ENCODE data around the gene FKBP6.
"Not testable (repeated sequence)": the region's sequence is repeated elsewhere in the genome, so short reads cannot be mapped to it uniquely, and the experiment has no call there.

The FKBP6 gene, protein sequence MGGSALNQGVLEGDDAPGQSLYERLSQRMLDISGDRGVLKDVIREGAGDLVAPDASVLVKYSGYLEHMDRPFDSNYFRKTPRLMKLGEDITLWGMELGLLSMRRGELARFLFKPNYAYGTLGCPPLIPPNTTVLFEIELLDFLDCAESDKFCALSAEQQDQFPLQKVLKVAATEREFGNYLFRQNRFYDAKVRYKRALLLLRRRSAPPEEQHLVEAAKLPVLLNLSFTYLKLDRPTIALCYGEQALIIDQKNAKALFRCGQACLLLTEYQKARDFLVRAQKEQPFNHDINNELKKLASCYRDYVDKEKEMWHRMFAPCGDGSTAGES

DNA sequence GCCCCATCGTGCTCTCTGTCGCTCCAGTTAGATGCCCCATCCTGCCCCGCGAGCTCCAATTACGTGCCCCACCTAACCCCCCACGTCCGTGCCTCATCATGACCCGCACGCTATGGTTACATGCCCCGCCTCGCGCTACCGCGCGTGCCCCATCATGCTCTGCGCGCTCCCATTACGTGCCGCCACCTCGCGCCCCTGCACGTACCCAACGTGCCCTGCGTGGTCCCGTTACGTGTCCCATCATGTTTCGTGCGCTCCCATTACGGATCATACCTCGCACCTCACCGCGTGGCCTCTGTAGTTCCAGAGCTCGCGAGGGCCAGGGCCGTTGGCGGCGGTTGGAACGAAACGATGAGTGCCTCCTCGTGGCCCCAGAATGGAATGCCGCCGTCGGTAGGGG lies at the start of gene FKBP6, which contains the start of gene TRIM50:
FKBP6 (plus strand) TSS at position 240 of the 400 bp plus-strand sequence. CDS start 268 bp downstream, outside the sequence.
TRIM50 (minus strand) TSS at position 161 of the 400 bp plus-strand sequence. CDS start 3,295 bp downstream, outside the sequence.
- H3K4me3 ChIP-seq (ENCODE audit: low read length) = not testable (repeated sequence)

DNA sequence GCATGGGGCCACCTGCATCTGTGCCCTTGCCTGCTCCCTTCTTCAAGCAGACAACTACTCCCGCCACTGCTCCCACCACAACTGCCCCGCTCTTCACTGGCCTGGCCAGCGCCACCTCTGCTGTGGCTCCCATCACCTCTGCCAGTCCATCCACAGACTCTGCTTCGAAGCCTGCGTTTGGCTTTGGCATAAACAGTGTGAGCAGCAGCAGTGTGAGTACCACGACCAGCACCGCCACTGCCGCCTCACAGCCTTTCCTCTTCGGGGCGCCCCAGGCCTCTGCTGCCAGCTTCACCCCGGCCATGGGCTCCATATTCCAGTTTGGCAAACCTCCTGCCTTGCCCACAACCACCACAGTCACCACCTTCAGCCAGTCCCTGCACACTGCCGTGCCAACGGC lies 30.7 kb upstream of the FKBP6 start:
- H3K4me3 ChIP-seq (ENCODE audit: low read length) = not testable (repeated sequence)

DNA sequence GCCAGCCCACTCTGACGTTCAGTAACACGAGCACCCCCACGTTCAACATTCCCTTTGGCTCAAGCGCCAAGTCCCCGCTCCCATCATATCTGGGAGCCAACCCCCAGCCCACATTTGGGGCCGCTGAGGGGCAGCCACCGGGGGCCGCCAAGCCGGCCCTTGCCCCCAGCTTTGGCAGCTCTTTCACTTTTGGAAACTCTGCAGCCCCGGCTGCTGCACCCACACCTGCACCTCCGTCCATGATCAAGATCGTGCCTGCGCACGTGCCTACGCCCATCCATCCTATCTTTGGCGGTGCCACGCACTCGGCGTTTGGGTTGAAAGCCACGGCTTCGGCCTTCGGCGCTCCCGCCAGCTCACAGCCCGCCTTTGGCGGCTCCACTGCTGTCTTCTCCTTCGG lies 30.3 kb upstream of the FKBP6 start:
- H3K4me3 ChIP-seq (ENCODE audit: low read length) = not testable (repeated sequence)

DNA sequence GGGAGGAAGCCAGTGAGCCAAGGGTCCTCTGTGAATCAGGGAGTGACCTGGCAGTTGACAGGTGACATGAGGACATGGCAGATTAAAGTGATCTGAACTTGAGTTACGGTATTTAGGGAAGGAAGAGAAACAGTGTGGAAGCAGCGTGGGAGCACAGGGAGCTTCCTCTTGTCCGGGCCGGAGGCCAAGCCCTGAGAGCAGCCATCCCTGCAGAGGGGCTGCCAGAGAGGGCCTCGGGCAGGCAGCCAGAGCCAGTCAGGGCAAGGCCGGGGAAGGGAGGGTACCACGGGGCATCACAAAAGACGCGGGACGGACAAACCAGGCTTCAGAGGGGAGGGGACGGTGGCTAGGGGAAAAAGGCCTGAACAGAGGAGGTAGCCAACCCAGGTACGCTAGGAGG lies 28.1 kb upstream of the FKBP6 start:
- not testable (repeated sequence) for H3K4me3 ChIP-seq (ENCODE audit: low read length)

DNA sequence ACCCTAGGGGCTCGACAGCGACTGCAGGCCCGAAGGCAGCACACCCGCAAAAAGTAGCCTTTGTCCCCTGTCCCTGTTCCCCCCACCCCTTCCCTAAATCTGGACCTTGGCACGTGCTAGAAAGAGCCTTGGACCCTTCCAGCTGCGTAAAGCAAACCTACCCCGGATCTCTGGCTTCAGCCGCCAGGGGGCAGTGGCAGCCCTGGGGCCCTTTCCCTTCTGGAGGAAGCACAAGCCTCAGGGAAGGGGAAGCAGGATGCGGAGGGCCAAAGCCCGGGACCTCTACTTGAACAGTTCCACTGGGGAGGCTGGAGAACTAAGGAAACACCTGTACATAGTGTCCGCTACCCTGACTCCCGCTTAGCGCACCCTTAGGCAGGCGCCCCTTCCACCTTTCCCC lies 26.9 kb upstream of the FKBP6 start:
- not testable (repeated sequence) for H3K4me3 ChIP-seq (ENCODE audit: low read length)

DNA sequence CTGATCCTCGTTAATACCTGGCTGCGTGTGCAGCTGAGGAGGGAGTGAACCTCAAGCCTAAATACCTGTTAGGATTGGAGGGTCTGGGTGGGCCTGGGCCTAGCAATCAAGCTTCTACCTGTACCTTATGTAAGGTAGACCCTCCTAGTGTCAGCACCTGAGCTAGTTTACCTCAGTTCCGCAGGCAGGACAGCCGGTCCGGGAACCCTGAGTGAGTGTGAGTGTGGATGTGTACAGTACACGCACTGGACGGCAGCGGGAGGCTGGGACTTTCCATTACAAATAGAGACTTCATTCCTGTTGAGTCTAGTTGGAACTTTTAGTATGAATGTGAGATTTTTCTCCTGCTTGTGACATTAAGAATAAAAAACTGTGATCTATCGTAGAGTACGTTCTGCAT lies 25.1 kb upstream of the FKBP6 start:
- not testable (repeated sequence) for H3K4me3 ChIP-seq (ENCODE audit: low read length)

DNA sequence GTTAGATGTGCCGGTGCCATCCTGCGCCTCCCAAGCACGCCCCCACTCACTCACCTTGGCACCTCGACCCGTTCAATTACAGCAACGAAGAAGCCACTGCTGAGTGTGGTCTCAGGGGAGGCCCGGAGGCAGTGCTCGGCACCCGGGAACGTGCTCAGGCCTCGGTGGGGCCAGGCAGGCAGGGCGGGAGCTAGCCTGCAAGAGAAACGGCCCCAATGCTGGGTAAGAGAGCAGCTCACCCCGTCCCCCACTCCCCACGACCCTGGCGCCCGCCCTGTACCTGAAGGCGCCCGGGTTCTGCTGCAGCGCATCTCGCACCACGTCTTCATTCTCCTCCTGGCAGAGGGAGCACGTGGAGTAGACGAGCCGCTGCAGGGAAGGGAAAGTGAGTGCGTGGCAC lies 24.4 kb upstream of the FKBP6 start:
- no peak overlapping the region for H3K4me3 ChIP-seq (ENCODE audit: low read length)
- no peak for TF ChIP-seq ZNF274 (IDR thresholded peaks at IDR 0.05; ENCODE audit: low read depth, low read length)

DNA sequence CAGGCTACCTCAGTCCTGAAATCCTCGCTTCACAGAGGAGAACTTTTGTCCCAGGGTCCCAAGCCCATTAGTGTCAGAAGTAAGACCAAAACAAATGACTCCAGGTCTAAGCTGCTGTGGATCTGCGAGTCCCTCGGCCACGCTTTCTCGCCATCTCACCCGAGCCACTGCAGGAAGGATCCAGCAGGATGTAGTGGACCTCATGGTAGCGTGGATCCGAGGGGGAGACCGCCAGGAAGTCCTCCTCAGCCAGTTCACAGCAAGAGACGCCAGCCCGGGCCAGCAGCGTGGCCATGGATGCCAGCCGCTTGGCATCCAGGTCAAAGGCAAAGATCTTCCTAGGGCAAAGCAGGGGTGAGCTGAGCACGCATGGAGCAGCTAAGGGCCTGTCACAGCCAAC lies 23.9 kb upstream of the FKBP6 start:
- TF ChIP-seq ZNF274 (IDR thresholded peaks at IDR 0.05; ENCODE audit: low read depth, low read length) = no peak
- H3K4me3 ChIP-seq (ENCODE audit: low read length) = no peak overlapping the region

DNA sequence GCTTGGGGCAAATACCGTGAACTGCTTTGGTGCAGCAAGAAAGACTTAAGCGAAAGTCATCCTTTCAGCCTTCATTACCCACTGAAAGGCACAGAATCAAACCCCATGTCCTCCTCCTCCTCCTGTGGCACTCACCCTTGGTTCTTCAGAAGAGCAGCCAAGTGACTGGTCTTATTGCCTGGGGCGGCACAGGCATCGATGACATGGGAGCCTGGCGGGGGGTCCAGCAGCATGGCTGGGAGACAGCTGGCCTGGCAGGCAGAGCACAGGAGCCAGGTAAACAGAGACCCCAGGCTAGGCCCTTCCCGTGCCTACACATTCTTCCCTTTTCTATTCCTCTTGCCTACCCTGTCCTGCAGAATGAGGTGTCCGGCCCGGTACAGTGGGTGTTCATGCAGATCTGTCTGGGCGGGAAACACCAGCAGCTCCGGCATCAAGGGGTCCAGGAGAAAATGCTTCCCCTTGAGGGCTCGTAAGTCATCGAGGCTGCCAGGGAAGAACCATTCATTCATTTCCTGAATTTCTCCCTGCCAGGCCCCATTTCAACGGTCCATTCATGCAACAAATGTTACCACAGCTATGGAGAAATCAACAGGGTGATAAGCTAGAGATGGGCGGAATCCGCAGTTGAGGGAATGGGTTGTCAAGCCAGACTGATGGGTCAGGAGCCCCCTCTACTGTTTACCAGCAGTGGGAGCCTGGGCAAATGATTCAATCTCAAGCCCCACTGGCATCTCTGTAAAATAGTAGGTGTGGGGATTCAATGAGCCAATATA lies 23.2 kb upstream of the FKBP6 start:
- not testable (repeated sequence) for H3K4me3 ChIP-seq (ENCODE audit: low read length)

DNA sequence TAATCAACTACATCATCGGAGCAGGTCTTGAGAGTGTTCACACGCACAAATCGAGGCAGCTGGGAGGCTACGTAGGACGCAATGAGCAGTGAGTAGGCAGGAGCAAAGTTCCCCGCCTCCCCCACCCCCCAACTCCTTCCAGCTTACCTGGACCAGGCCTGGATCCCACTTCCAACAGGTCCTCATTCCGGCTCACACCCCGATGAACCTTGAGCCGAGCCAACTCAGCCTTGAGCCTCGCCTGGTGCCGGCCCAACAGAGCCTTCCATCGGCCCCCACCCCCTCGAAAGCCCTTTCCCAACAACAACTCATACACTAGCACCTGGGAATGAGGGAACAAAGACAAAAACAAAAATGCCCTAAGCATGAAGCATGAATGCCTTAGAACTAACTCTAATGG lies 20.5 kb upstream of the FKBP6 start:
- TF ChIP-seq ZNF274 (IDR thresholded peaks at IDR 0.05; ENCODE audit: low read depth, low read length) = no peak
- H3K4me3 ChIP-seq (ENCODE audit: low read length) = peak overlapping the region; percentile 83

DNA sequence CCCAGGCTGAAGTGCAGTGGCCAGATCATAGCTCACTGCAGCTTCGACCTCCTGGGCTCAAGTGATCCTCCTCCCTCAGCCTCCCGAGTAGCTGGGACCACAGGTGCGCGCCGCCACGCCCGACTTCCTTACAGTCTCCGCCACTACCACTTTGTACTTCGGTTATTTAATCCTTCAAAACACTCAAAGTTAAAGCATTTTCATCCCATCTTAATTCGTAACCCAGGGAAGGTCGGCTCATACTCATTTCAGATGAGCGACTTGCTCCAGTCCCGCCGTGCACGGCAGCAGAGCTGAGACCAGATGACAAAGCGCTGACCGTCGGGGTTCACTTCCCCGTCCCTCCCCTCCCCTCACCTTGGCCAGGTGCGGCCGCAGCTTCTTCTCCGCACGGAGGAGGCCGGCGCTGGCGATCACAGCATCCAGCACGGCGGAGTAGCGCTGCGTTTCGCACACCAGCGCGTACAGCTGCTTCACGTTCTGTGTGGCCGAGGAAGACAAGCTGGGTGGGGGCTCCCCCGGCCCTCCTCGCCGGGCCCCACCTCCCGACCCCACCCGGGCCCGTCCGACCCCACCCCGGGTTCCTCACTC lies 19.8 kb upstream of the FKBP6 start:
- H3K4me3 ChIP-seq (ENCODE audit: low read length) = peak overlapping the region; percentile 83
- TF ChIP-seq ZNF274 (IDR thresholded peaks at IDR 0.05; ENCODE audit: low read depth, low read length) = no peak

DNA sequence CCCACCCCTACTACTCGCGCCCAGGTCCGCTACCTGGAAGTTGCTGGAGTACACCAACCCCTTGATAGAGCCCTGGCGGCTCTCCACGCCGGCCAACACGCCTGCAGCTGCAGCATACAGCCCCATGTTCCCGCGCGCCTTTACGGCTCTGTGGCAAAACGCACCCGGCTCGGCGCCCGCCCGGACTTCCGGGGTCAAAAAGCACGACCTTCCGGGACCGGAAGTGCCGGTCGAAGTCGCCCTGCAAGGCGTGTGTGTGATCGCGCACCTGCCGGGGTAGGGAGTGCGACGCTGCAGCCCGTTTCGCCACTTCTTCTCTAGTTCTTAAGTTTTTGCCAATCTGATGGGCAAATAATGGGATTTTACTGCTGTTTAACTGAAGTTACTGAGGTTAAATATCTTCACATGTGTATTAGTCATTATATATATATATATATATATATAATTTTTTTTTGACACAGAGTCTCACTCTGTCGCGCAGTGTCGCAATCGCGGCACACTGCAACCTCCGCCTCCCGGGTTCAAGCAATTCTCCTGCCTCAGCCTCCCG lies 19.2 kb upstream of the FKBP6 start, which contains the start of gene NSUN5:
NSUN5 (minus strand) TSS at position 162 of the 550 bp plus-strand sequence; CDS start at position 126, 36 bp downstream.
- peak within 1 kb of the TSS; percentile 83 for H3K4me3 ChIP-seq (ENCODE audit: low read length)
- TF ChIP-seq ZNF274 (IDR thresholded peaks at IDR 0.05; ENCODE audit: low read depth, low read length) = no peak

DNA sequence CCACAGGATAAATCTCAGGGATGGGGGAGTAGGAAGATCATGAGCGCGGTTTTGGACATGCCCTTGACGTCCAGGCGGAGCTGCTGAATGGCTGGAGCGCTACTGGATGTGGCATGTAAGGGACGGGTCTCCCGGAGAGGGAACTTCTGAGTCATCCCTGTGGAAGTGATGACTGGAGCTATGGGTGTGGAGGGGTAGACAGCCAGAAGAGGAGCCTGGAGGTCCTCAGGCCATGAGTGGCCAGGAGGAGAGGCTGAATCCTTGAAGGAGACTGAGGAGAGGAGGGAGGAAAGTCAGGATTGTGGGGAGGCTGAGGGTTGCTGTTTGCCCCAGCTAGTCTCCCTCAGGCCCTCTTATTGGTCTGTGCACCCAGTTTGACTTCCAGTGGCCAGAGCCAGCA lies 16.5 kb upstream of the FKBP6 start:
- not testable (repeated sequence) for H3K4me3 ChIP-seq (ENCODE audit: low read length)

DNA sequence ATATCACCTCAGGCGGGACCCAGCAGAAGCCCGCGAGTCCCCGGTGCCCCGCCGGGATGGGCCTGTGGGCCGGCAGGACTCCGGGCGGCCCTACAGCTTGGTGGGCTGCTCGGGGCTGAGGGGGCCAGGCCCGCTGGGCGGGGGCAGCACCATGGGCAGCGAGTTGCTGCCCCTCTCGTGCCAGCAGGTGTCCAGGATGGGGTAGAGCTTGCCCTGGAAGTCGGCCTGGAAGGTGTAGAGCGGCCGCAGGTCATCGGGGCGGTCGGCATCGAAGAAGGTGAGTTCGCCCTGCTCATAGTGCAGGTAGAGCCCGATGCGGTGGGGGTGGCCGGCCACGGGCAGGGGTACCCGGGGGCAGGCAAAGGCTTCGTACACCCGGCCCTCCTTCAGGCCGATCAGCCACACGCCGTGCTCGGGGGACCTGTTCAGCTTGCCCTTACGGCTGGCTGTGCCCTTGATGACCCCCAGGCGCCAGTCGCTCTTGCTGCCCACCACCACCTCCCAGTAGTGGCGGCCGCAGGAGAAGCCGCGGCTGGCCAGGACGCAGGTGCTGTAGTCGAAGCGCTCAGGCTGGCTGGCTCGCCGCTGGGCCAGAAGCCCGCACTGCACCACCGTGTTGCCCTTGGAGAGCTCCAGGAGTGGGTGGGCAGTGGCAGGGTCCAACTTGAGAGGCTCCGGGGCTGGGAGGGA lies 15.0 kb upstream of the FKBP6 start:
- no peak for TF ChIP-seq ZNF274 (IDR thresholded peaks at IDR 0.05; ENCODE audit: low read depth, low read length)

DNA sequence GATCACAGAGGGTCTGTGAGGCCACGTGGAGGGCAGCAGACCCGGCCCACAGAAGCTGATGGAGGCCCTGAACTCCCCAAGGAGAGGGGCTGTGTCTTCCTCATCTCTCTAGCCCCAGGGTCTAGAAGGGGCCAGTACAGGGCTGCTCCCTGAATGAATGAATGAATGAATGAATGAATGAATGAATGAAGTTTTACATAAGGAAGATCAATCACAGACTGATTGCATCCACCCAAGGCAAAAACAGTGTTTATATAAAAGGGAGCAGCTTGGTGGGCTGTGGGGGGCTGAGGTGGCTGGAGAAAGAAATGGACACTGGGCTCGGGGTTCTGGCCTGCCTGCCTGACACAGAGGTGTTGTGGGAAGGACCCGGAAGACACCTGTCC lies 14.4 kb upstream of the FKBP6 start:
- no peak overlapping the region for H3K4me3 ChIP-seq (ENCODE audit: low read length)
- no peak for TF ChIP-seq ZNF274 (IDR thresholded peaks at IDR 0.05; ENCODE audit: low read depth, low read length)

More for the DNA sequence above, 15.0 kb upstream of the FKBP6 start:
- no peak overlapping the region for H3K4me3 ChIP-seq (ENCODE audit: low read length)
